Measurements from ENCODE around the gene PHLDA2. TPM values are rescaled to one million over a fixed set of nuclear protein-coding genes. Genes with fewer than 3 reads are reported as not detected.

Gene PHLDA2
- polyA plus RNA-seq, 1 of the 3 experiments (the other 2 are of a cell fraction), result 23.6 TPM

GRCh38 chr11:2920343-2920742, 8.9 kb downstream of the PHLDA2 start (continued):
- TF ChIP-seq ZBTB33 (IDR thresholded peaks at IDR 0.05; ENCODE audit: borderline replicate concordance, low read depth), result no peak

- POLR2A ChIA-PET, result no interaction called here
- Histone ChIP-seq H3K4me3 (ENCODE audit: low read depth in 2 of 2, low read length in 1 of 2) (no peak overlapping the region), H3F3A (replicated peaks; ENCODE audit: insufficient read depth) (no peaks in the 10 kb centered on the region), H3K36me3 (replicated peaks in 1 of 2; ENCODE audit: control insufficient read depth in 1 of 2, insufficient read depth in 2 of 2, low read length in 1 of 2) (no peaks in the 10 kb centered on the region), H3K9me2 (no peaks in the 10 kb centered on the region), H3K9me3 (no peaks in the 10 kb centered on the region), H2AFZ (ENCODE audit: low read depth) (no peak overlapping the region), H3K4me1 (ENCODE audit: control insufficient read depth in 1 of 2, insufficient read depth in 2 of 2, low read depth in 1 of 2, low read length in 1 of 2) (peaks cover 0 to 16% of the 10 kb centered on the region in 2 experiments; a peak in 1 of 4 replicates), H4K20me1 (ENCODE audit: insufficient read depth) (no peaks in the 10 kb centered on the region), H3K79me2 (ENCODE audit: insufficient read depth) (no peaks in the 10 kb centered on the region), H3K9ac (no peak overlapping the region), H3K27me3 (ENCODE audit: insufficient read depth) (no peaks in the 10 kb centered on the region), H3K4me2 (no peak overlapping the region), H3K27ac (ENCODE audit: low read depth in 2 of 2, low read length in 1 of 2) (no peak overlapping the region)
- TF ChIP-seq RAD21 (IDR thresholded peaks at IDR 0.05; ENCODE audit: low read length) (no peak), MEF2A (IDR thresholded peaks at IDR 0.05; ENCODE audit: borderline replicate concordance, low read depth) (no peak), YY1 (IDR thresholded peaks at IDR 0.05; ENCODE audit: low read depth) (no peak), SIN3A (IDR thresholded peaks at IDR 0.05; ENCODE audit: borderline replicate concordance, low read depth, low read length) (no peak), USF2 (IDR thresholded peaks at IDR 0.05; ENCODE audit: borderline replicate concordance, low read depth, low read length) (no peak), MAX (IDR thresholded peaks at IDR 0.05; ENCODE audit: low read depth) (no peak), GATA2 (CRISPR knock-in tag; IDR thresholded peaks at IDR 0.05) (no peak), TEAD4 (IDR thresholded peaks at IDR 0.05; ENCODE audit: borderline replicate concordance, insufficient read depth) (no peak), TAF1 (IDR thresholded peaks at IDR 0.05; ENCODE audit: borderline replicate concordance, low read depth, low read length) (no peak), FOXM1 (IDR thresholded peaks at IDR 0.05; ENCODE audit: low read depth) (no peak), PBX3 (IDR thresholded peaks at IDR 0.05) (no peak), SMC3 (IDR thresholded peaks at IDR 0.05; ENCODE audit: low read depth, low read length) (no peak), FOXJ3 (CRISPR knock-in tag; IDR thresholded peaks at IDR 0.05) (no peak), USF1 (IDR thresholded peaks at IDR 0.05; ENCODE audit: borderline replicate concordance, low read depth) (no peak), IRF3 (IDR thresholded peaks at IDR 0.05; ENCODE audit: low read depth, low read length) (no peak), CTCF (IDR thresholded peaks at IDR 0.05) (no peak)
- CTCF ChIA-PET, result interaction anchor here (1.2 to 2.5 kb wide), 4 partner anchors 10 to 387 kb away, joined by 3 to 8 read pairs (median 6); no protein-coding TSS in a partner anchor
- 86% methylated on average over 5 of the region's 13 CpGs for WGBS (ENCODE audit: low lambda C conversion rate)
- DNase-seq, result no peak
Measured at GRCh38 chr11:2919837-2920236, 9.4 kb downstream of the PHLDA2 start.
